ENCODE data around the gene KIFBP.
"Not testable (repeated sequence)": the region's sequence is repeated elsewhere in the genome, so short reads cannot be mapped to it uniquely, and the experiment has no call there.

KIFBP gene

DNA sequence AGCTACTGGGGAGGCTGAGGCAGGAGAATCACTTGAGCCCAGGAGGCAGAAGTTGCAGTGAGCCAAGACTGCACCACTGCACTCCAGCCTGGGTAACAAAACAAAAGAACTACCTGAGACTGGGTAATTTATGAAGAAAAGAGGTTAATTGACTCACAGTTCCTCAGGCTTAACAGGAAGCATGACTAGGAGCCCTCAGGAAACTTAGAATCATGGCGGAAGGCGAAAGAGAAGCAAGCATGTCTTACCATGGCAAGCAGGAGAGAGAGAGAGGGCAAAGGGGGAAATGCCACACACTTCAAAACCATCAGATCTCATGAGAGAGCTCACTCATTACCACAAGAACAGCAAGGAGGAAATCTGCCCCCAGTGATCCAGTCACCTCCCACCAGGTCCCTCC, 24.2 kb downstream of the KIFBP start:
- Mint-ChIP-seq H3K27ac (peak overlapping the region; percentile 67), H3K36me3 (ENCODE audit: low read depth) (peaks cover 48% of the 10 kb centered on the region), H3K4me1 (ENCODE audit: low read depth) (peaks cover 17% of the 10 kb centered on the region)
- H3K9me3 Mint-ChIP-seq; H3K4me3 Mint-ChIP-seq; H3K27me3 Mint-ChIP-seq; intact Hi-C loops (cut with micrococcal nuclease): not testable (repeated sequence)

DNA sequence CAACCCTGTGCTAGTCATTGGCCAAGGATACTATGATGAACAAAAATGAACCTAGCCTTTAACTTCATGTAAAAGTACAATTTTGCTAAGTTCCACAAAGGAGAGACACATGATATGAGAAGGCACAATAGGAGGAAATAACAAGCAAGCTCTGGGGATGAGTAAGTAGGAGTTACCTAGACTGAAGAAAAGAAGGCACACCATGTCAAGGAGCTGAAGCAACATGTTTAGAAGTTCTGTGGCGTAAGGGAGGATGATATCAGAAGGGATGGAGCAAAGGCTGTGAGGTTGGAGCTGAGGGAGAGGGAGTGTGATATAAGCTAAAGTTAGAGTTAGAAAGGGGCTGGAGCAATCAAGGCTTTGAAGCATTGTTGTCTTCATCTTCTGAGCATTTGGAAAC, 25.6 kb downstream of the KIFBP start:
- H3K4me1 Mint-ChIP-seq (ENCODE audit: low read depth), result peaks cover 24% of the 10 kb centered on the region
- intact Hi-C loops (cut with micrococcal nuclease), result no loop called here
- H3K9me3 Mint-ChIP-seq, result peaks cover 8% of the 10 kb centered on the region
- H3K27me3 Mint-ChIP-seq, result no peaks in the 10 kb centered on the region
- H3K4me3 Mint-ChIP-seq, result no peak overlapping the region
- no peak overlapping the region for H3K27ac Mint-ChIP-seq
- peaks cover 62% of the 10 kb centered on the region for H3K36me3 Mint-ChIP-seq (ENCODE audit: low read depth)

DNA sequence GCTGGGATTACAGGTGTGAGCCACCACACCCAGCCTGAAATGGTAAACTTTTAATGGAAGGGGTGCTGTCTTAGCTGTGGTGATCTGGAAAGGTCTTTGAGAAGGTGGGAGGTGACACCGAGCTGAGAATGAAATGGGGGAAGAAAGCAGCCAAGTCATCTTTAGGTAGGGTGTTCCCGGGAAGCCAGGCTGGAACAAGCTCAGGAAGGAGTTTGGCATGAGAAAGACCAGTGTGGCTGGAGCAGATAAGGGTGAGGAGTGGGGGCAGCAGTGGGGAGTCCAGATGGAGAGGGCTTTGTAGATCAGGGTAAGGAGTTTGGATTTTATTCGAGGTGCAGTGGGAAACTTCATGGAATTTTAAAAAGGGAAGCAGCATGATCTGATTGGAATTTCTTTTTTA, 30.0 kb downstream of the KIFBP start:
- Mint-ChIP-seq H3K27me3 (no peaks in the 10 kb centered on the region), H3K4me1 (ENCODE audit: low read depth) (peaks cover 18% of the 10 kb centered on the region), H3K27ac (no peak overlapping the region), H3K36me3 (ENCODE audit: low read depth) (peaks cover 35% of the 10 kb centered on the region), H3K4me3 (no peak overlapping the region), H3K9me3 (no peaks in the 10 kb centered on the region)
- intact Hi-C loops (cut with micrococcal nuclease), result no loop called here

DNA sequence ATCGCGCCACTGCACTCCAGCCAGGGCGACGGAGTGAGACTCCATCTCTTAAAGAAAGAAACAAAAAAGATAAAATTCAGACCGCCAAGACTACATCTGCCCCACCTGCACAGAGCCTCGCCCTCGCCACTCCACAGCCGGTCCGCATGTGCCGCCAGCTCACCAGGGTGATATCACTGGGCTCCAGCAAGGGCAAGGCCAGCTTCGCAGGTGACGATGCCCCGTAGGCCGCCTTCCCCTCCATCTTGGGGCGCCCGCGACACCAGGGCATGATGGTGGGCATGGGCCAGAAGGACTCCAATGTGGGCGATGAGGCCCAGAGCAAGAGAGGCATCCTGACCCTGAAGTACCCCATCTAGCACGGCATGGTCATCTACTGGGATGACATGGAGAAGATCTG, 34.0 kb downstream of the KIFBP start:
- intact Hi-C loops (cut with micrococcal nuclease), result no loop called here
- Mint-ChIP-seq H3K27me3 (no peaks in the 10 kb centered on the region), H3K4me1 (ENCODE audit: low read depth) (peaks cover 16% of the 10 kb centered on the region), H3K27ac (no peak overlapping the region), H3K4me3 (no peak overlapping the region), H3K36me3 (ENCODE audit: low read depth) (peaks cover 14% of the 10 kb centered on the region), H3K9me3 (no peaks in the 10 kb centered on the region)

DNA sequence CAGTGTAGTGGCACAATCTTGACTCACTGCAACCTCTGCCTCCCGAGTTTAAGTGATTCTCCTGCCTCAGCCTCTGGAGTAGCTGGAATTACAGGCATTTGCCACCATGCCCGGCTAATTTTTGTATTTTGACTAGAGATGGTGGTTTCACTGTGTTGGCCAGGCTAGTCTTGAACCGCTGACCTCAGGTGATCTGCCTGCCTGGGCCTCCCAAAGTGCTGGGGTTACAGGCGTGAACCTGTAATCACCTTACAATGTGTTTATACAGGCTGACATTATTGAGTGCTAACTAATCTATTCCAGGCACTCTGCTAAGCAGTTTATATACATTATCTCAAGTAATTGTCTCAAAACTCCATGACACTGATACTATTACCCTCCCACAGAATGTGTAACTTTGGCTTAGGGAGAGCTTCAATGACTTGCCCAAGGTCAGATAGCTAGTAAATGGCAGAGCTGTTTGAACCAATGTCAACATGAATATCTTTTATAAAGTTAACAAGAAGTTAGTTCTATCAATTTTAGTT, 36.8 kb downstream of the KIFBP start:
- Mint-ChIP-seq H3K9me3 (no peaks in the 10 kb centered on the region), H3K4me1 (ENCODE audit: low read depth) (peaks cover 9% of the 10 kb centered on the region)

DNA sequence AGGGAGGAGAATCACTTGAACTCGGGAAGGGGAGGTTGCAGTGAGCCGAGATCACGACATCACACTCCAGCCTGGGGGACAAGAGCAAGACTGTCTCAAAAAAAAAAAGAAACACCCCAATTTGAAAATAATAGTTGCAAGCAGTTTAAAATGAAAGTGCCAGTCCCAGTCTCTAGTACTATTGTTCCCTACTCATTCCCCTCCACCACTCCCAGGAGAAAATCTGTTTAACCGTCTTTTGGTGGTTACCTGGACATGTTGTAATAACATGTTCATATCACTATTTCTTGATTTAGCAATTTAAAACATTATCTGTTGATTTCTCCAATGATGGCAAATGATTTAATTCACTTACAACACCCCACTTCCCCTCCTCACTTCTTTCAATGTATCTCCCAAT, 44.7 kb downstream of the KIFBP start:
- H3K27me3 Mint-ChIP-seq, result no peaks in the 10 kb centered on the region
- H3K4me3 Mint-ChIP-seq, result no peak overlapping the region
- H3K36me3 Mint-ChIP-seq (ENCODE audit: low read depth), result no peaks in the 10 kb centered on the region
- H3K9me3 Mint-ChIP-seq, result no peaks in the 10 kb centered on the region
- intact Hi-C loops (cut with micrococcal nuclease), result no loop called here
- no peak overlapping the region for H3K27ac Mint-ChIP-seq
- H3K4me1 Mint-ChIP-seq (ENCODE audit: low read depth), result peaks cover 25% of the 10 kb centered on the region

More for the DNA sequence above, 36.8 kb downstream of the KIFBP start:
- no peak overlapping the region for H3K4me3 Mint-ChIP-seq
- H3K36me3 Mint-ChIP-seq (ENCODE audit: low read depth), result no peaks in the 10 kb centered on the region
- no peaks in the 10 kb centered on the region for H3K27me3 Mint-ChIP-seq
- H3K27ac Mint-ChIP-seq, result no peak overlapping the region
- intact Hi-C loops (cut with micrococcal nuclease), result no loop called here

DNA sequence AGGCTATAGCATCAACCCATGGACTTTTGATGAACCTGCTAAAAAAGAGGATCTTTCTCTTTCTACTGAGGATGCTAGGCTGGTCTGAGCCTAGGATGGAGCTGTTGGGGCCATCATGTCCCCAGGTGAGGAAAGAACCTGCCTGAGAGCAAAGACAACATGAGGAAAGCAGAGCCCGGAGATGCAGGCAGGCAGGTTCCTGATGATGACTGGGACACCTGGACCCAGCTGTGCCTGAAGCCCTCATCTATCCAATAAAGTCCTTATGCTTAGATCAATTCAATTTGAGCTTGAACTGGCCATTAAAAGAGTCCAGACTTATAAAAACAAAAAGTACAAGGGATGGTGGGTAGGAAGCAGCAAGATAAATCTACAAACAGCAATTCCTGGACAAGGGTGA, 48.9 kb downstream of the KIFBP start:
- H3K27ac Mint-ChIP-seq, result no peak overlapping the region
- H3K4me1 Mint-ChIP-seq (ENCODE audit: low read depth), result peaks cover 19% of the 10 kb centered on the region
- H3K9me3 Mint-ChIP-seq, result no peaks in the 10 kb centered on the region
- no peaks in the 10 kb centered on the region for H3K27me3 Mint-ChIP-seq
- intact Hi-C loops (cut with micrococcal nuclease), result no loop called here
- no peak overlapping the region for H3K4me3 Mint-ChIP-seq
- no peaks in the 10 kb centered on the region for H3K36me3 Mint-ChIP-seq (ENCODE audit: low read depth)

DNA sequence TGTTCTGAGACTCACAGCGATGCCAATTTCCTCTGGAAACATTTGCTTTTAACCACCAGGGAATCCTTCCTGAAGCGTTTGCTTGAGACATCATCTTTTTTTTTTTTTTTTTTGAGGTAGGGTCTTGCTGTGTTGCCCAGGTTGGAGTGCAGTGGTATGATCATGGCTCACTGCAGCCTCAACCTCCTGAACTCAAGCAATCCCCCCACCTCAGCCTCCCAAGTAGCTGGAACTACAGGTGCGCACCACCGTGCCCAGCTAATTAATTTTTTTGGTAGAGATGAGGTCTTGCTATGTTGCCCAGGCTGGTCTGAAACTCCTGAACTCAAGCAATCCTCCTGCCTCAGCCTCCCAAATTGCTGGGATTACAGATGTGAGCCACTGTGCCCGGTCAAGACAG, 52.3 kb downstream of the KIFBP start:
- H3K27ac Mint-ChIP-seq; H3K36me3 Mint-ChIP-seq (ENCODE audit: low read depth); intact Hi-C loops (cut with micrococcal nuclease); H3K4me3 Mint-ChIP-seq; H3K9me3 Mint-ChIP-seq; H3K27me3 Mint-ChIP-seq: not testable (repeated sequence)
- peaks cover 35% of the 10 kb centered on the region for H3K4me1 Mint-ChIP-seq (ENCODE audit: low read depth)

DNA sequence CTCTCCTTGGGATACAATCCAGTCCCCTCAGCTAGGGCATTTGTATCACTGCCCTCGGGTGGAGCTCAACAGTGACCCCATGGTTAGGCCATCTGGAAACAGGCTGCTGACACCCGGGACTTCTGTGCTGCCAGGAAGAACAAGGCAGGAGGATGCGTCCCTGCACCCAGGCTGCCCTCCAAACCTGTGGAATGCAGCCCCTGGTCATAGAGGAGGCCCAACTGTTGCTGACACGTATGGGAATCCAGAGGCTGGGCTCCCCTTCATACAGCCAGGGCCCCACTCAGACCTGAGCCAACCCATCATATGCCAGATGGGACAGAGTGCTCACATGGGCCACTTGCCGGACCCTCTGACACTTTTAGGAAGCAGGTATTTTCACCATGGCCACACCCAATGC, 53.8 kb downstream of the KIFBP start:
- Mint-ChIP-seq H3K4me1 (ENCODE audit: low read depth) (peaks cover 46% of the 10 kb centered on the region), H3K9me3 (no peaks in the 10 kb centered on the region), H3K27ac (peak overlapping the region; percentile 99), H3K4me3 (no peak overlapping the region), H3K36me3 (ENCODE audit: low read depth) (no peaks in the 10 kb centered on the region), H3K27me3 (no peaks in the 10 kb centered on the region)
- intact Hi-C loops (cut with micrococcal nuclease), result no loop called here

DNA sequence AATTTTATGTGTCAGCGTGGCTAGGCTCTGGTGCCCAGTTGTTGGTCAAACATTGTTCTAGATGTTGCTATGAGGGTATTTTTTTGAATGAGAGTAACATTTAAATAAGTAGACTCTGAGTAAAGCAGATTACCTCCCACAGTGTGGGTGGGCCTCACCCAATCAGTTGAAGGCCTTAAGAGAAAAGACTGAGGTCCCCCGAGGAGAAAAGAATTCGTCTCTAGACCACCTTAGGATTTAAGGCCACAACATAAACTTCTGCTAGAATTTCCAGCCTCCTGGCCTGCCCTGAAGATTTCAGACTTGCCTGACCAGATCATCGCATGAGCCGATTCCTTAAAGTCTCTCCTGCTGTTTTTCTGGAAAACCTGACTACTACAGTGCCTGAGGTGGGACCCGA, 54.2 kb downstream of the KIFBP start:
- H3K36me3 Mint-ChIP-seq (ENCODE audit: low read depth), result no peaks in the 10 kb centered on the region
- H3K4me3 Mint-ChIP-seq, result no peak overlapping the region
- peak overlapping the region; percentile 99 for H3K27ac Mint-ChIP-seq
- peaks cover 51% of the 10 kb centered on the region for H3K4me1 Mint-ChIP-seq (ENCODE audit: low read depth)
- no peaks in the 10 kb centered on the region for H3K9me3 Mint-ChIP-seq
- no peaks in the 10 kb centered on the region for H3K27me3 Mint-ChIP-seq
- intact Hi-C loops (cut with micrococcal nuclease), result no loop called here

DNA sequence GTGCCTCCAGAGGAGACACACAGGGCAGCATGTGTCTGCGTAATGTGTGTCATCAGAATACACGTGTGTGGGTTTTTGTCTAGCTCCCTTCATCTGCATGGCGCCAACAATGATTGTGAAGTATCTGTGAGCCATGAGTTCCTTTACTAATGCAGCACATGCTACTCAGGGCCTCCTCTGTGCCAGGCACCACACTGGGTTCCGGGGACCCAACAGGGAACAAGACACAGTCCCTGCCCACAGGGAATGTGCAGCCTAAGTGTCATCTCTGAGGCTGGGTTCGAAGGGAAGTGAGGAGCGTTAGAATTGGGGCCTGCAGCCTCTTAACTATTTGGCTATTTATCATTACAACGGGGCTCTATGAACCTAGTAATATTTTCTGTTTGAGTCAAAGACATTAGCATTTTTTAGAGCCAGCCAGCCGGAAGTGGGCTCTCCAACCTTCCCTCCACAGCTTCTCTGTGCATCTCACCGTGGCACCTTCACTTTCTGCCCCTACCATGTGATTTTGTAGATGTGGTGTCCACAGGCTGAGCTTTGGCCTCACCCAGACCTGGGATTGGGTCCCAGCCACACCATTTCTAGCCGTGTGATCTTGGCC, 55.4 kb downstream of the KIFBP start:
- Mint-ChIP-seq H3K9me3 (no peaks in the 10 kb centered on the region), H3K4me1 (ENCODE audit: low read depth) (peaks cover 55% of the 10 kb centered on the region), H3K27ac (peak overlapping the region; percentile 99), H3K36me3 (ENCODE audit: low read depth) (no peaks in the 10 kb centered on the region), H3K4me3 (no peak overlapping the region), H3K27me3 (no peaks in the 10 kb centered on the region)
- intact Hi-C loops (cut with micrococcal nuclease), result loop anchor here (2.0 kb wide), 1 partner anchor 17 kb away; no protein-coding TSS in a partner anchor

DNA sequence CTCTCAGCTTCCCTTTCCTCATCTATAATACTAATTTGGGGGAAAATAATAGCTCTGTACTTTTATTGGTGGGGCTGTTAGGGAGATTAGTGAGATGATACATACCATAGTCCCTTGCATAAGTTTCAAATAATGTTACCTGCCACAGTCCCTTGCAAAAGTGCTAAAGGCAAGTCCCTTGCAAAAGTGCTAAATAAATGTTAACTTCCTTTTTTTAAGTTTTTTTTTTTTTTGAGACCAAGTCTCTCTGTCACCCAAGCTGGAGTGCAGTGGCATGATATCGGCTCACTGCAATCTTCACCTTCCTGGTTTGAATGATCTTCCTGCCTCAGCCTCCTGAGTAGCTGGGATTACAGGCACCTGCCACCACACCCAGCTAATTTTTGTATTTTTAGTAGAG, 55.9 kb downstream of the KIFBP start:
- intact Hi-C loops (cut with micrococcal nuclease), result loop anchor here (2.0 kb wide), 1 partner anchor 16 kb away; no protein-coding TSS in a partner anchor
- Mint-ChIP-seq H3K36me3 (ENCODE audit: low read depth) (no peaks in the 10 kb centered on the region), H3K9me3 (no peaks in the 10 kb centered on the region), H3K4me1 (ENCODE audit: low read depth) (peaks cover 58% of the 10 kb centered on the region), H3K27me3 (no peaks in the 10 kb centered on the region), H3K4me3 (no peak overlapping the region), H3K27ac (peak overlapping the region; percentile 99)

DNA sequence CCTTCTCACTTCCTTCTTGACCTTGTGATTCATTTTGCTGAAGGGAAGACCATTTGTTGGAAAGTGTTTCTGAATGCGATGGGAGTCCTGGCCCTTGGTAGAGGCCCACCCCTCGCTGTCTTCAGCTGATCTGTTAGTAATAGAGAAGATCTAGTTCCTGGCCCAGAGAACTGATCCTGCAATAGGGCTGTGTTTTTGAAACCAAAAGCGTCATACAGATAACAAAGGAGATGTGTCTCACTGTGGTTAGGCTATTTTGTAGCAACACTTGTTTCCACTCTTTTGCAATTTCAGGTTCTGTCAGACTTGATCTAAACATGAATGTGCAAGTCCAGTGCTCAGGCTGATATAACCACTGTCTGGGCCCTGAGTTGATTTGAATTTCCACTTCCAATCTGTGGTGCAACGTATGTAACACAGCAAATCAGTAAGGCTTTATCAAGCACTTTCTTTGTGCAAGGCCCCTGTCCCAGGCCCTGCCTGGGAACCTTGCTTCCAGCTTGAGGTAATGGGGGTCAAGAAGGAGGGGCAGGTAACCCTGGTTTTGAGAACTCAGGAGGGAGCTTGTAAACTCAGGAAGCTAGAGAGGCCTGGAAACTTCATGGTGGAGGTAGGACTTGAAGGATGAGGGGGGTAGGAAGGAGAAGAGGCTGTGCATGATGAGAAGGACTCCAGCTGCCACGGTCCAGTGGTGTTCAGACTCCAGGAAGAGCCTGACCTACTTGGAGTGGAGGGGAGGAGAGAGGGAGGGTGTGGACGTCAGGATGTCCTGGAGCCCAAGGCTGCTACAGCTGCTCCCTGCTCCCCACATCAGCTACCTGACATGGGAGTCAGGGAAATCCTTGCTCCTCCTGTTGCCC, 57.1 kb downstream of the KIFBP start:
- H3K4me3 Mint-ChIP-seq, result peak overlapping the region; percentile 34
- H3K27ac Mint-ChIP-seq, result peak overlapping the region; percentile 99
- intact Hi-C loops (cut with micrococcal nuclease), result loop anchor here (2.0 kb wide), 1 partner anchor 15 kb away; no protein-coding TSS in a partner anchor

DNA sequence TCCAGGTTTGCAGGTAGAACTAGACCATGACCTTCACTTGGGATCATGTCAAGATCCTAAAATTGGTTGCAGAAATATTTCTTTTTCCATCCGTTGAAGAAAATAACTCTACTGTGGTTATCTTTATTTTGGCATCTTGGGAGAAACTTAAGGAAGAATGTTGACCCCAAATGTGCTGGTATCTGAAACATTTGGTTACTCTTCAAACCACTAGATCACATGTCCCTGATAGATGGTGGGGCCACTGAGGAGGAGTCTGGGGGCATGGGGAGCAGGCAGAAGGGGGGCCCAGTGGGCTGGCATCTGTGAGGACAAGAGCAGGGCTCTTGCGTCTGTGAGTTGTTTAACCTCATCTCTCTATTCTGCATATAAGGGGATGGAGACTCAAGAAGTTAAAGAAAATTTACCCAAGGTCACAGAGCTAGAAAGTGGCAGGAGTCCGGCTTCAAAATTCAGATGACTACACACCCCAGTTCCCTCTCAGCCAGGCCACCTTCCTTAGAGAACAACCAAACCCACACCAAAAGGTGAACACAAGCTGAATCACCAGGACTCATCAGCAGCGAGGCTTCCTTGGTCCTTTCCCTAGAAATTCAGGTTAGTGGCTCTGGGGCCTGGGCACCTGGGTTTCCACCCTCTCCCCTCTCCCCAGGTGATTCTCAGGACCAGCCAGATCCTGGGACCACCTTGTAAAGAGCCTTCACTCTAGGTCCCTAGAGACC, 58.7 kb downstream of the KIFBP start:
- Mint-ChIP-seq H3K4me1 (ENCODE audit: low read depth) (peaks cover 82% of the 10 kb centered on the region), H3K27me3 (no peaks in the 10 kb centered on the region), H3K9me3 (no peaks in the 10 kb centered on the region), H3K27ac (peak overlapping the region; percentile 99), H3K36me3 (ENCODE audit: low read depth) (no peaks in the 10 kb centered on the region), H3K4me3 (no peak overlapping the region)
- intact Hi-C loops (cut with micrococcal nuclease), result no loop called here

More for the DNA sequence above, 57.1 kb downstream of the KIFBP start:
- Mint-ChIP-seq H3K9me3 (no peaks in the 10 kb centered on the region), H3K4me1 (ENCODE audit: low read depth) (peaks cover 66% of the 10 kb centered on the region), H3K36me3 (ENCODE audit: low read depth) (no peaks in the 10 kb centered on the region), H3K27me3 (no peaks in the 10 kb centered on the region)

Measured in dendritic cell treated with granulocyte-macrophage colony-stimulating factor and Interleukin-4, amounts not matched to agents 40 ng/mL and 50 ng/mL, for 4 days (primary cell).